Peyer's patch (tissue), 4 donors: Measurements from ENCODE around the gene LCTL.

ENCODE experiments used
- CTCF ChIP-seq, 6 experiments: fragments of 450-650 bp in 4 of 6; fragments of 200-600 bp in 2 of 6; sonication (generic) in 1 of 6; IDR thresholded peaks; one replicate each; pipeline ENCODE4 v1.5.1; 2017 to 2019; ENCODE audit warnings: antibody characterized with exemption in 6 of 6, mild to moderate bottlenecking in 3 of 6, moderate library complexity in 1 of 6
- POLR2A ChIP-seq, 2 donors: fragments of 450-650 bp; IDR thresholded peaks; one replicate each; pipeline ENCODE4 v1.5.1; 2017; ENCODE audit warnings: antibody characterized with exemption in 2 of 2, mild to moderate bottlenecking in 2 of 2, moderate library complexity in 2 of 2

- TF ChIP-seq CTCF (IDR thresholded peaks at IDR 0.05) = peak in 5 of 6 experiments; percentile 21 to 40 (median 34)
- no peak for TF ChIP-seq POLR2A (IDR thresholded peaks at IDR 0.05)
These were observed 67.1 kb downstream of the LCTL start for GRCh38 chr15:66498501-66499386.
